MM.1S (cell line): ENCODE results near the gene AOC3.

ENCODE experiments used
- DNase-seq: peaks from one replicate; pipeline ENCODE4 v3.0.0-alpha.2; 2015
- H2AFZ ChIP-seq: fragments of 300-600 bp; sonication (generic); 2 replicates; pipeline ENCODE4 v1.6.0; 2016; ENCODE audit warnings: antibody characterized with exemption, low read length
- H3F3A ChIP-seq: fragments of 300-600 bp; sonication (generic); 2 replicates; pipeline ENCODE4 v1.6.1; 2016; ENCODE audit warnings: mild to moderate bottlenecking, antibody characterized with exemption, low read length, moderate library complexity, mixed read lengths; ENCODE audit not compliant: insufficient read depth
- H3K27ac ChIP-seq: fragments of 300-600 bp; sonication (generic); 2 replicates; pipeline ENCODE4 v1.5.1; 2016; ENCODE audit warnings: mild to moderate bottlenecking, low read length
- H3K27me3 ChIP-seq: fragments of 300-600 bp; sonication (generic); replicated peaks from 2 replicates; pipeline ENCODE4 v1.6.0; 2016; ENCODE audit warnings: low read length; ENCODE audit not compliant: insufficient read depth
- H3K36me3 ChIP-seq: fragments of 300-600 bp; sonication (generic); replicated peaks from 2 replicates; pipeline ENCODE4 v1.6.1; 2016; ENCODE audit warnings: mild to moderate bottlenecking, low read length, mixed read lengths; ENCODE audit not compliant: insufficient read depth
- H3K4me1 ChIP-seq: fragments of 300-600 bp; sonication (generic); 2 replicates; pipeline ENCODE4 v1.6.1; 2016; ENCODE audit warnings: low read length, mixed read lengths
- H3K4me2 ChIP-seq: fragments of 300-600 bp; sonication (generic); 2 replicates; pipeline ENCODE4 v1.6.0; 2016; ENCODE audit warnings: low read depth, low read length
- H3K4me3 ChIP-seq: fragments of 300-600 bp; sonication (generic); 2 replicates; pipeline ENCODE4 v1.5.1; 2016; ENCODE audit warnings: low read length, mixed read lengths
- H3K79me2 ChIP-seq: fragments of 300-600 bp; sonication (generic); 2 replicates; pipeline ENCODE4 v1.6.1; 2016; ENCODE audit warnings: mixed run types, low read length, mixed read lengths
- H3K9ac ChIP-seq: fragments of 300-600 bp; sonication (generic); 2 replicates; pipeline ENCODE4 v1.6.1; 2016; ENCODE audit warnings: low read length, mixed read lengths
- H3K9me2 ChIP-seq: fragments of 300-600 bp; sonication (generic); replicated peaks from 2 replicates; pipeline ENCODE4 v1.6.1; 2016; ENCODE audit warnings: mild to moderate bottlenecking, low read length, mixed read lengths; ENCODE audit not compliant: insufficient read depth
- H3K9me3 ChIP-seq: fragments of 300-600 bp; sonication (generic); replicated peaks from 2 replicates; pipeline ENCODE4 v1.6.1; 2016; ENCODE audit warnings: mild to moderate bottlenecking, low read length, mixed read lengths; ENCODE audit not compliant: insufficient read depth
- H4K20me1 ChIP-seq: fragments of 300-600 bp; sonication (generic); 2 replicates; pipeline ENCODE4 v1.6.1; 2016; ENCODE audit warnings: mild to moderate bottlenecking, low read length, moderate library complexity, mixed read lengths; ENCODE audit not compliant: insufficient read depth
- CTCF ChIP-seq: fragments of 300-600 bp; sonication (generic); IDR thresholded peaks from 2 replicates; pipeline ENCODE4 v1.5.1; 2016; ENCODE audit warnings: antibody characterized with exemption, low read length, mixed read lengths
- EZH2 ChIP-seq: fragments of 300-600 bp; sonication (generic); optimal IDR thresholded peaks from 2 replicates; pipeline ENCODE3; 2017; ENCODE audit warnings: low read depth, mild to moderate bottlenecking, antibody characterized with exemption, low read length, mixed read lengths
- EZH2phosphoT487 ChIP-seq: fragments of 300-600 bp; sonication (generic); IDR thresholded peaks from 2 replicates; pipeline ENCODE4 v1.6.1; 2018; ENCODE audit warnings: antibody characterized with exemption, low read length

Gene AOC3

GRCh38 chr17:42844761-42845555, 6.0 kb upstream of the AOC3 start:
- Histone ChIP-seq H3K4me3 (no peak overlapping the region), H3K4me2 (no peak overlapping the region), H3K9me3 (no peaks in the 10 kb centered on the region), H3F3A (peaks cover 11% of the 10 kb centered on the region), H3K27me3 (no peaks in the 10 kb centered on the region), H3K4me1 (peaks cover 11% of the 10 kb centered on the region), H3K36me3 (peaks cover 17% of the 10 kb centered on the region; the same call in 1 of the 2 replicates), H3K9ac (no peak overlapping the region), H2AFZ (no peak overlapping the region), H3K9me2 (no peaks in the 10 kb centered on the region), H3K79me2 (no peaks in the 10 kb centered on the region), H3K27ac (no peak overlapping the region), H4K20me1 (no peaks in the 10 kb centered on the region)
- TF ChIP-seq EZH2 = no peak
- no peak for TF ChIP-seq EZH2phosphoT487
- no peak for TF ChIP-seq CTCF
- no peak for DNase-seq

GRCh38 chr17:42845556-42845917, 5.5 kb upstream of the AOC3 start:
- Histone ChIP-seq H3K9me3 (no peaks in the 10 kb centered on the region), H3K79me2 (no peaks in the 10 kb centered on the region), H2AFZ (no peak overlapping the region), H3K4me3 (no peak overlapping the region), H3K27ac (no peak overlapping the region), H3K9me2 (no peaks in the 10 kb centered on the region), H3F3A (peaks cover 11% of the 10 kb centered on the region), H3K9ac (no peak overlapping the region), H3K27me3 (no peaks in the 10 kb centered on the region), H4K20me1 (no peaks in the 10 kb centered on the region), H3K4me2 (no peak overlapping the region), H3K36me3 (peaks cover 17% of the 10 kb centered on the region; the same call in 1 of the 2 replicates), H3K4me1 (peaks cover 11% of the 10 kb centered on the region)
- TF ChIP-seq EZH2phosphoT487 (no peak), EZH2 (no peak), CTCF (no peak)
- DNase-seq = no peak

- no peak for DNase-seq
- Histone ChIP-seq H3K27ac (no peak overlapping the region), H3K79me2 (no peaks in the 10 kb centered on the region), H3K9ac (no peak overlapping the region), H3K4me3 (no peak overlapping the region), H3K9me3 (no peaks in the 10 kb centered on the region), H4K20me1 (no peaks in the 10 kb centered on the region), H3K36me3 (peaks cover 17% of the 10 kb centered on the region; the same call in 1 of the 2 replicates), H3F3A (peaks cover 11% of the 10 kb centered on the region), H3K4me1 (peaks cover 11% of the 10 kb centered on the region), H3K4me2 (no peak overlapping the region), H2AFZ (no peak overlapping the region), H3K27me3 (no peaks in the 10 kb centered on the region), H3K9me2 (no peaks in the 10 kb centered on the region)
- TF ChIP-seq EZH2phosphoT487 (no peak), CTCF (no peak), EZH2 (no peak)
These were observed 4.9 kb upstream of the AOC3 start for GRCh38 chr17:42845918-42846593.
